Stimulated activated naive B cell treated with anti-CD40 and anti-IgM and Interleukin-4, amounts not matched to agents 10 μg/mL and 1 μg/mL and 100 μg/mL, for 72 hours (primary cell): ENCODE measurements around the gene PNLIP.

Experiments used
- ATAC-seq, 2 donors: fragments of 150-1000 bp; cut with Tn5 transposase; replicated peaks; 2 replicates each; pipeline ENCODE4 v1.10.0; 2021; ENCODE audit warnings: moderate library complexity in 1 of 2
- DNase-seq: peaks from one replicate; pipeline ENCODE4 v3.0.0; 2021
- H3K27ac Mint-ChIP-seq: one replicate; pipeline ENCODE4 v1.8.0; 2022; ENCODE audit warnings: mild to moderate bottlenecking, mixed read lengths
- H3K27me3 Mint-ChIP-seq, 2 donors: one replicate each; pipeline ENCODE4 v1.8.0; 2022; ENCODE audit warnings: mixed read lengths in 2 of 2
- H3K36me3 Mint-ChIP-seq, 2 donors: one replicate each; pipeline ENCODE4 v1.8.0; 2022; ENCODE audit warnings: mixed read lengths in 2 of 2, mild to moderate bottlenecking in 1 of 2
- H3K4me1 Mint-ChIP-seq, 2 donors: one replicate each; pipeline ENCODE4 v1.8.0; 2022; ENCODE audit warnings: mixed read lengths in 2 of 2, mild to moderate bottlenecking in 1 of 2
- H3K4me3 Mint-ChIP-seq, 2 donors: one replicate each; pipeline ENCODE4 v1.8.0; 2022; ENCODE audit warnings: mild to moderate bottlenecking in 2 of 2, mixed read lengths in 2 of 2, moderate library complexity in 1 of 2
- H3K9me3 Mint-ChIP-seq, 2 donors: one replicate each; pipeline ENCODE4 v1.8.0; 2022; ENCODE audit warnings: mixed read lengths in 2 of 2, mild to moderate bottlenecking in 1 of 2

The PNLIP gene

DNA sequence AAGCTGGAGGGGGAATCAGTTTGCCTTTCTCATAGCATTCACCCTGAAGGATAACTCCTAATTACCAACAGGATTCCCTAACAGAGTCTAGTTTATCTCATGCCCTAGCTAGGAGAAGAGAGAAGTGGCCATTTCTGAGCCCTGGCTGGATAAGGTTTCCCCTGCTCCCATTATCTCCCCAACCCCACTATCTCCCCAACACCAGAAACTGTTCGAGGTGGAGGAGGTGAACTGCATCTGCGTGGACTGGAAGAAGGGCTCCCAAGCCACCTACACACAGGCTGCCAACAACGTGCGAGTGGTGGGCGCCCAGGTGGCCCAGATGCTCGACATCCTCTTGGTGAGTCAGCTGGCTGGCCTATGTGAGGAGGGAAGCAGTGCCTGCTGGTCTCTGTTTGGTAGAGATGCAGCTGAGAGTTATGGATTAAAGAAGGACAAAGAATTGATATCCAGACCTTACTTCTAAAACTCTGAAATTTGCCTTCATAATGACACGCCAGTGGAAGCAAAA is 48.8 kb downstream of the PNLIP start:
- Mint-ChIP-seq H3K4me1 (no peaks in the 10 kb centered on the region), H3K27ac (no peak overlapping the region), H3K27me3 (no peaks in the 10 kb centered on the region), H3K4me3 (no peak overlapping the region), H3K9me3 (no peaks in the 10 kb centered on the region), H3K36me3 (no peaks in the 10 kb centered on the region)
- no peak for DNase-seq
- no peak for ATAC-seq

DNA sequence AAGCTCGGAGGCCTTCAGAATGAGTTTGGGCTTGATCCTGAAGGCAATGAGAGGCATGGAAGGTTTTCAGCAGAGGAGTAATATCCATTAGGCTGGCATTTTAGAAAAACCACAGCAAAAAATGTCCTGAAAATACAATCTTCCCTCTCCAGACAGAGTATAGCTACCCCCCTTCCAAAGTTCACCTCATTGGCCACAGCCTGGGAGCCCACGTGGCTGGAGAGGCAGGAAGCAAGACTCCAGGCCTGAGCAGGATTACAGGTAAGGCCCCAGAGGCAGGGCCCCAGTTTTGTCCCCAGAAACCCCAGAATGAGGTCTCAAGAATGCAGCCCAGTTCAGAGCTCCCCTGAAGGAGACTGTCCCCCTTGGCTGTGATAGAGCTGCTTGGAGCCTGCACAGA is 50.3 kb downstream of the PNLIP start:
- Mint-ChIP-seq H3K27ac (no peak overlapping the region), H3K27me3 (no peaks in the 10 kb centered on the region), H3K36me3 (no peaks in the 10 kb centered on the region), H3K4me3 (no peak overlapping the region), H3K9me3 (no peaks in the 10 kb centered on the region), H3K4me1 (no peaks in the 10 kb centered on the region)
- no peak for ATAC-seq
- DNase-seq = no peak

DNA sequence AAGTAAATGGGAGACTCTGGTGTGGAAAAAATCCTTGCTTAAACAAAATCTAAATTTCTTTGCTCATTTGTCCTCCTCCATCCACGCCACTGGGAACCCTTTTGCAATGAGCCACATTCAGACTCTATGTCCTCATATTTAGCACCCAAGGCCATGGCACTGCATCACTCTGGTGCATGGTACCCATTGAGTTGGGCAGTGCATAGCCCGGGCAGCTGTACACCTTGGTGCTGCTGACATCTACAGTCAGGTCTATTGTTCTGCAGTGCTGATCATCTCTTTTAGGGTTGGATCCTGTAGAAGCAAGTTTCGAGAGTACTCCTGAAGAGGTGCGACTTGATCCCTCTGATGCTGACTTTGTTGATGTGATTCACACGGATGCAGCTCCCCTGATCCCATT is 51.8 kb downstream of the PNLIP start:
- DNase-seq = no peak
- H3K4me1 Mint-ChIP-seq = no peaks in the 10 kb centered on the region
- H3K36me3 Mint-ChIP-seq = no peaks in the 10 kb centered on the region
- H3K27me3 Mint-ChIP-seq = no peaks in the 10 kb centered on the region
- ATAC-seq = no peak
- no peak overlapping the region for H3K27ac Mint-ChIP-seq
- H3K4me3 Mint-ChIP-seq = no peak overlapping the region
- H3K9me3 Mint-ChIP-seq = no peaks in the 10 kb centered on the region

DNA sequence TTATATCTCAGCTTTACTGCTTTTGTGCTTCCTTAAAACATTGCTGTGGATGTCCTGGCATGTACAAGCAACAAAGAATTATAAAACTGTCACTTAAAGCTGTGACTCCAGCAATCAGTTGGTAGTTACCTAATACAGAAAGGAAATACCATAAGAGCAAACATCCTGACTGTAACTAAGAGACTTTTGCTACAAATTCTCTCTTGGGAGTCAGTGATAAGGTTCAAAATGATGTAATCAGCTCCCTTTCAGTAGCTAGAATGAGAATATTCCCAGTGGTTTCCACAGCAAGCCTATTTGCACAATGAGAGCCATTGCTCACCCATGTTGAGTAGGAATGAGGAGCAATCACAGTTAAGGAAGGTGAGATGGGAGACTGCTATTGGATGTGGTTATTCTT is 52.6 kb downstream of the PNLIP start:
- DNase-seq = no peak
- no peaks in the 10 kb centered on the region for H3K9me3 Mint-ChIP-seq

DNA sequence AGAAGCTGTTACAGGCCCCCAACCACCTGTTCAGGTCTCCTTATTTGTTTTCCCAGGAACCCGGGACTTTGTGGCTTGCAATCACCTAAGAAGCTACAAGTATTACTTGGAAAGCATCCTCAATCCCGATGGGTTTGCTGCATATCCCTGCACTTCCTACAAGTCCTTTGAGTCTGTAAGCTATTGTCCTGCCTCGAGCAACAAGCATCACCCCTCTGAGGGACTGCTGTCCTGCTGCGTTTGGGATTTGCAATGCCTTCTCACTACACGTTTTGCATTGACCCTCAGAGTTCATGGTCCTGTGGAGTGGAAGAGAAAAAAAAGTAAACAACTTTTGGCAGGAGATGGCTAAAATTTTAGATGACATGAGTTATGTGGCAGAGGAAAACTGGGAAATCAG is 54.3 kb downstream of the PNLIP start:
- no peak for DNase-seq
- ATAC-seq = no peak
- no peaks in the 10 kb centered on the region for H3K36me3 Mint-ChIP-seq
- no peak overlapping the region for H3K27ac Mint-ChIP-seq
- no peak overlapping the region for H3K4me3 Mint-ChIP-seq
- no peaks in the 10 kb centered on the region for H3K4me1 Mint-ChIP-seq
- H3K9me3 Mint-ChIP-seq = no peaks in the 10 kb centered on the region
- no peaks in the 10 kb centered on the region for H3K27me3 Mint-ChIP-seq

More for the DNA sequence above, 52.6 kb downstream of the PNLIP start:
- H3K27ac Mint-ChIP-seq = no peak overlapping the region
- H3K36me3 Mint-ChIP-seq = no peaks in the 10 kb centered on the region
- no peak for ATAC-seq
- no peak overlapping the region for H3K4me3 Mint-ChIP-seq
- H3K4me1 Mint-ChIP-seq = no peaks in the 10 kb centered on the region
- no peaks in the 10 kb centered on the region for H3K27me3 Mint-ChIP-seq

DNA sequence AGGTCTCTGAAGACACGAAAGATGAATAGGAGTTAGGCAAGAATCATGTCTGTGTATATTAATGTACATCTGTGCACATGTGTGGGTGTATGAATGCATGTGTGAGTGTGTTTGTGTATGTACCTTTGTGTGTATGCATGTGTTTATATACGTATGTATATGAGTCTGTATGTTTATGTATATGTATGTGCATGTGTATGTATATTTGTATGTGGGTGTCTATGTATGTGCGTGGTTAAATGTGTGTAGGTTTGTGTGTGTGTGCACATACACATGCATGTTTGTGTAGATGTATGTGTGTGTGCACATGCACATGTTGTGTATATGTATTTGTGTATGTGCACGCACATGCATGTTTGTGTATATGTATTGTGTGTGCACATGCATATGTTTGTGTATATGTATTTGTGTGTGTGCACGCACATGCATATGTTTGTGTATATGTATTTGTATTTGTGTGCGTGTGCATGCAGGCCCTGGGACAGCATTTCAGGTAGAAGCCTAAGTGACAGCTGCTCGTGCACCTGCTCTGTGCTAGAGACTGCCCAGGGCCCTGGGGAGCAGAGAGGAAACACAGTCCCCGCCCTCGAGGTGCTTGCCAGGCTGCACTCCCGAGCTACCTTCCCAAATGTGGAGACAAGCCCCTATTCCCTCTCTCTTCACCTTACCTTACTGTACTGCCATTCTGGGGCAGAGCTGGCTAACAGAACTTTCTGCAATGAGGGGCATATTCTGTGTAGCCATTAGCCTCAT is 57.1 kb downstream of the PNLIP start:
- Mint-ChIP-seq H3K4me1 (no peaks in the 10 kb centered on the region), H3K27me3 (peaks cover 8 to 11% of the 10 kb centered on the region in 2 donors), H3K27ac (no peak overlapping the region), H3K36me3 (no peaks in the 10 kb centered on the region), H3K9me3 (no peaks in the 10 kb centered on the region), H3K4me3 (no peak overlapping the region)
- no peak for DNase-seq
- no peak for ATAC-seq

DNA sequence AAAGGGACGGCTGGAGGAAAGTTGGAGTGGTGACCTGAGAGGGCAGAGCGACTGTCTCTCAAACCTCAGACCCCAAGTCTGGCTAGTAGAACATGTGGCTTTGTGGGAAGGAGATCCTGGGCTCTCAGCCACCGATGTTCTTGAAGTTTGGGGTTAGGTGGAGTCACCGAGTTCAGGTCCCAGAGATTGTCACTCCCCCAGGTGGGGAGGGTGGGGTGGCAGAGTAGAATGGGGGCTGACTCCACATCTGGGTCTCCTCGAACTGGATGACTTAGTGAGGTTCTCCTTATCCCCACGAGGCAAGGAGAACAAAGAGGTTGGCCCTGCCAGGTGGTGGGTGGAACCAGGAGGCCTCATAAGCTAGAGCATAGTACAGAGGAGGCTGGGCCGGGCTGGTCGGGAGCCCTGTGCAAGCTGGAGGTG is 60.3 kb downstream of the PNLIP start:
- DNase-seq (no peak), ATAC-seq (no peak)
- Mint-ChIP-seq H3K4me1 (no peaks in the 10 kb centered on the region), H3K9me3 (peaks cover 1 to 5% of the 10 kb centered on the region in 2 donors), H3K4me3 (no peak overlapping the region), H3K36me3 (no peaks in the 10 kb centered on the region), H3K27me3 (peaks cover 27 to 32% of the 10 kb centered on the region in 2 donors), H3K27ac (no peak overlapping the region)

DNA sequence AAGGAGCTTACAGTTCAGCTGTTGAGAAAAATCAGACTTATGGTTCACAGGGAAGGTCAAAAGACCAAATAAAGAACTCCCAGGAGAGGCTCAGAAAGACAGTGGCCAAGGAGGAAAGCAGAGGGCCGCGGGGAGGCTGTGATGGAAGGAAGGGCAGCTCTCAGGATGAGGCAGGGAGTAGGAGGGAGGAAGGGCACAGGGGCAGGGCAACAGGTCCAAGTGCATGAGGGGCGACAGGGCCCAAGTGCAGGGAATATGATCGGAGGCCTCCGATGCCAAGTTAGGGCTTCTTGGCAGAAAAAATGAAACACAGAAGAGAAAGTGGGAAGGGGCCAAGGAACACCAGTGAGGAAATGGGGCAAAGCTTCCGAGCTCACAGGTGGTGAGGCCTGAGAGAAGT is 61.6 kb downstream of the PNLIP start:
- Mint-ChIP-seq H3K27me3 (peaks cover 27 to 32% of the 10 kb centered on the region in 2 donors), H3K36me3 (no peaks in the 10 kb centered on the region), H3K27ac (no peak overlapping the region), H3K9me3 (peaks cover 1 to 5% of the 10 kb centered on the region in 2 donors), H3K4me3 (no peak overlapping the region), H3K4me1 (no peaks in the 10 kb centered on the region)
- ATAC-seq (no peak), DNase-seq (no peak)

DNA sequence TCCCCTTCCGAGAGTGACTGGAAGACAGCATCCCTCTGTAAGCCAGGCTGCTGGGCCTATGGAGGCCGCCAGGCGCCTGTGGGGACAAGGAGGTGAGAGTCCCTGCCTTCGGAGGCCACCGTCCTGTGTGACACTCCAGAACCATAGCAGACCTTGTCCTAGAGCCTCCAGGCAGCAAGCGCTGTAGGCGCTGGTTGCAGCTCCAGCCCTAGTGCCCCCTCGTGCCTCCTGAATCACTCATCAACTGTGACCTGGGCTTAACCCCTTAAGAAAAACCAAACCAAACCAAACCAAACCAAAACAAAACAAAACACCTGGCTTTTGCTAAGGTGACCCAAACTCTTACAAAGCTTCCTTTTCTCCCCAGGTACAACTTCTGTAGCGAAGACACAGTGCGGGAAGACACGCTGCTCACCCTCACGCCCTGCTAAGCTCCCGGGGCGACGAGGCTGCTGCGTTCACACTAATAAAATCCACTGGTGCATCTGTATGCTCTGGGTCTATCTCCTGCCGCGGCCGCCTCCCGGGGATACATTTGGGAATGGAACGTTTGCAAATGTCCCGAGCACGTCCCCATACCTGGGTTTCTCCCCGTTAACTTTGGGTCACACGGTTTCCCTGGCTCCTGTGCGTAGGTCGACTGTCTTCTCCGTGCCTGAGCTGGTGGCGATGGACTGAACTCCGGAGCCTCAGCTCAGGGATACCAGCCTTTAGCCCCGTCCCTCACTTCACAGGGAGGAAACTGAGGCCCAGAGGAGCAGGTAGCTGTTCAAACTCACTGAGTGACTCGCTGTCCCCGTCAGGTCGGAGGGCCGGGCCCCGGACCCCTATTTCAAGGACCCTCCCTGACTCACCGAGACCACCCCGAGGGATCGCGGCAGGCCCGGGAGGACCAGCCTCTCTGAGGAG is 63.2 kb downstream of the PNLIP start:
- ATAC-seq (no peak), DNase-seq (no peak)
- no peaks in the 10 kb centered on the region for H3K4me1 Mint-ChIP-seq
- no peak overlapping the region for H3K4me3 Mint-ChIP-seq
- peaks cover 27 to 32% of the 10 kb centered on the region in 2 donors for H3K27me3 Mint-ChIP-seq
- no peak overlapping the region for H3K27ac Mint-ChIP-seq
- peaks cover 5% of the 10 kb centered on the region in 2 donors for H3K9me3 Mint-ChIP-seq
- H3K36me3 Mint-ChIP-seq = no peaks in the 10 kb centered on the region

DNA sequence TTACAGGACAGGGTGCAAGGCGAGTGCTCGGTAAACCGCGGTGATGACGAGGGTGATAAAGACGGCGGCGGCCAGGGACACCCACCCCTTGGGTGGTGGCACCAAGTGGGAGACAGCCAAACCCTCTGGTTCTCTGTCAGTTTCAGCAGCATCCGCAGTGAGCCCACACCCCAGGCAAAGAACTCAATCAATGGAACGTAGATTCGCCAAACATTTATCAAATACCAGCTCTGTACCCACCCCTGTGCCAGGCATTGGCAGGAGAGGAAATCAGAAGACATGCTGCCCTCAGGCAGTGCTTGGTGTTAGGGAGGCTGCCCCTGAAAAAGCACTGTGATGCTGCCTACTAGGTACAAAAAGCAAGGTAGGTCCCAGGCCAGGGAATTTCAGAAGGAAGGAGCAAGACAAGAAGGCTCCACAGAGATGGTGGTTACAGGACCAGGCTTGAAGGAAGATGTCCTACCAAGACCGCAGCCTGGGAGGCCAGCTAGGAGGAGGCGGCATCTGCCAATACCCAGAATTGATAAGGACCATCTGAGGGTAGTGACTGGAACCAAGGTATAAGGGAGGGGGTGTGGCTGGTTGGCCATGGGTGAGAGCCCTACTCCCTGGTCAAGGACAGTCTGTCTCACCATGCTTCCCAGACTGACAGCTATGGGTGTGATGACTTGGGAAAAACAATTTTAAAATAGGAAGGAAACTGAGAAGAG is 64.9 kb downstream of the PNLIP start:
- Mint-ChIP-seq H3K27ac (no peak overlapping the region), H3K9me3 (peaks cover 5% of the 10 kb centered on the region in 2 donors), H3K36me3 (no peaks in the 10 kb centered on the region), H3K4me1 (no peaks in the 10 kb centered on the region), H3K4me3 (no peak overlapping the region), H3K27me3 (peaks cover 24 to 31% of the 10 kb centered on the region in 2 donors)
- DNase-seq = no peak
- ATAC-seq = no peak

DNA sequence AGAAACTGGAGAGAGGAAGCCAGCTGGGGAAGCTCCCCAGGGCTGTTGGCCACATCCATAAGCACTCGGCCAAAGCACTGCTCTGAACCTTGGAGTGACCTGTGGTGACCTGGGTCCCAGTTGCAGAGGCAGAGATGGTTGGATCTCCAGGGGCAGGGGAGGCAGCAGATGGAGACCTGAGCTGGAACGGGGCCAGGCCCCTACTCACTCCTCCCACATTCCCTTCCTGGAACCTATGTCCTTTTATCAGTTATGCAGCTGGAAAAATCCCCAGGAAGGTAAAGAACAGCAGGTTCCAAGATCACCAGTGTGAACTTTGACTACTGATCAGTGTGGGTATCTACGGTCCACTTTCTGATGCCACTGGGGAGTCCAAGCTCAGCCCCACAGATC is 65.4 kb downstream of the PNLIP start:
- Mint-ChIP-seq H3K4me3 (no peak overlapping the region), H3K27me3 (peaks cover 19 to 26% of the 10 kb centered on the region in 2 donors), H3K4me1 (no peaks in the 10 kb centered on the region), H3K27ac (no peak overlapping the region), H3K36me3 (no peaks in the 10 kb centered on the region), H3K9me3 (peaks cover 5% of the 10 kb centered on the region in 2 donors)
- DNase-seq (no peak), ATAC-seq (no peak)

DNA sequence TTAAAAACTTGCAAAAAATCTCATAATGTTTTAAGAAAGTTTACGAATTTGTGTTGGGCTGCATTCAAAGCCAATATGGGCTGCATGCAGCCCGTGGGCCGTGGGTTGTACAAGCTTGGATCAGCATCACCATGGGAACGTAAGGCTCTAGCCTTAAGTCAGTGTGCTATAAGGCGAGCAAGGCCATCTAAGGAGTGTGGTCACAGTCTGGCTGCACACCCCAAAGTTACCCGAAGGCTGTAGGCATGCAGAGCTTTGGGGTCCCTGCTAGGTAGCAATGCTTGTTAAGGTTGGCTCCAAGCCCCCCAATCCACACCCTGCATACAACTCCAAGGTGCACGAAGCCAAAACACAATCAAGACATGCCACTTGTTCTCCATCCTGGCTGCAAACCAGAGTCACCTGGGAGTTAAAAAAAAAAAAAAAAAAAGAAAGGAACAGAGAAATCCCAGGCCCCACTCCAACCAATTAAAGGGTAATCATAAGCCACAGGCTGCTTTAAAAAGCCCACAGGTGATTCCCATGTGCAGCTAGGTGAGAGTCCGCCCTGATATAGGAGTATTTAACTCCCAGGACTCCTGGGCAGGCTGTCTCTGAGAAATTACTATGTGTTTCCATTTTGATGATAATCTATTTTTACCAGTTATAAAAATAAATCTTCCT is 66.5 kb downstream of the PNLIP start:
- Mint-ChIP-seq H3K27me3 (peaks cover 19 to 23% of the 10 kb centered on the region in 2 donors), H3K36me3 (no peaks in the 10 kb centered on the region), H3K27ac (no peak overlapping the region), H3K9me3 (peaks cover 5% of the 10 kb centered on the region in 2 donors), H3K4me1 (no peaks in the 10 kb centered on the region), H3K4me3 (no peak overlapping the region)
- DNase-seq (no peak), ATAC-seq (no peak)

DNA sequence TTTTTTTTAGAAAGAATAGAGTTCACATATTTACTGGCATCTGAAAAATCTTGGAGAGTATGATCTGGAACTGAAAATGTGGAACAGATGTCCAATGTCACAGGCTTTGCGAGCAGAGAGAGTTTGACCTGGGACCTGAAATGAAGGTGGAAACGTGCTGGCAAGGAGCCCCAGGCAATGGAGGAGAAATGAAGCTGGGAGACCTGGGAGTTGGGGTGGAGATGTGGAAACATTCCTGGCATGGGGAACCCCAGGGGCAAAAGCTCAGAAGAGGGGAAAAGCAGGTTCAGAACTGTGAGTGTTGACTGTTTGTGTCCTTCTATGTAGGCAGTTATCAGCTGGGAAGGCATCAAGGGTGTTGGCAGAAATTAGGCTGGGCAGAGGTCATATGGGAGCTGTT is 67.7 kb downstream of the PNLIP start:
- H3K4me3 Mint-ChIP-seq = no peak overlapping the region
- ATAC-seq = no peak
- no peaks in the 10 kb centered on the region for H3K4me1 Mint-ChIP-seq
- H3K36me3 Mint-ChIP-seq = no peaks in the 10 kb centered on the region
- peaks cover 16 to 19% of the 10 kb centered on the region in 2 donors for H3K27me3 Mint-ChIP-seq
- H3K9me3 Mint-ChIP-seq = peaks cover 5 to 9% of the 10 kb centered on the region in 2 donors
- DNase-seq = no peak
- no peak overlapping the region for H3K27ac Mint-ChIP-seq

DNA sequence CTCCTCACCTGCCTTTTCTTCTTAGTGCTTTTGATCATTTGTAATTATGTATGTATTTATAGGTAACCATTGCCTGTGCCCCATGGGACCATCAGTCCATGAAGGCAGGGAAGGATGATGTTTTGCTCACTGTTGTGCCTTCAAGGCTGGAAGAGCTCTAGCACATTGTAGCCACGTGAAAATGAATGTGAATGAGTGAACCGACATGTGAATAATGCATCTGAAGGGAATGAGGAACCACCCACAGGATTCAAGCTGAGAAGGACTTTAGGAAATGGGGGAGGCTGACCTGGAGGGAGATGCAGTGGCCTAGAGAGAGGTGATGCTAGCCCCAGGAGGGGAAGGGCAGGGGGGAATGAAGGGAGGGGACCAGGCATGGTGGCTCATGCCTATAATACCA is 69.1 kb downstream of the PNLIP start:
- H3K4me3 Mint-ChIP-seq = no peak overlapping the region
- H3K27ac Mint-ChIP-seq = no peak overlapping the region
- DNase-seq = no peak
- no peaks in the 10 kb centered on the region for H3K36me3 Mint-ChIP-seq
- peaks cover 6 to 10% of the 10 kb centered on the region in 2 donors for H3K27me3 Mint-ChIP-seq
- H3K9me3 Mint-ChIP-seq = peaks cover 5 to 9% of the 10 kb centered on the region in 2 donors
- H3K4me1 Mint-ChIP-seq = no peaks in the 10 kb centered on the region
- no peak for ATAC-seq
